Stomach smooth muscle (tissue), 2 donors: ENCODE results near the gene CDC42BPA.
"Not testable (repeated sequence)": the region's sequence is repeated elsewhere in the genome, so short reads cannot be mapped to it uniquely, and the experiment has no call there.

ENCODE experiments used
- H3K27ac ChIP-seq: one replicate; pipeline ENCODE4 v1.7.0; 2013; ENCODE audit warnings: mild to moderate bottlenecking, low read length, inconsistent platforms
- H3K27me3 ChIP-seq, 2 donors: one replicate each; pipeline ENCODE4 v1.7.0; 2013; ENCODE audit warnings: low read length in 2 of 2; ENCODE audit not compliant: insufficient read depth in 2 of 2, control insufficient read depth in 1 of 2
- H3K36me3 ChIP-seq, 2 donors: one replicate each; pipeline ENCODE4 v1.7.0; 2013; ENCODE audit warnings: low read length in 2 of 2; ENCODE audit not compliant: control insufficient read depth in 2 of 2, insufficient read depth in 2 of 2
- H3K4me1 ChIP-seq: one replicate; pipeline ENCODE4 v1.7.0; 2013; ENCODE audit warnings: low read length; ENCODE audit not compliant: control insufficient read depth, insufficient read depth
- H3K4me3 ChIP-seq, 2 donors: one replicate each; pipeline ENCODE4 v1.7.0; 2013; ENCODE audit warnings: low read length in 2 of 2
- H3K9ac ChIP-seq, 2 donors: one replicate each; pipeline ENCODE4 v1.7.0; 2013; ENCODE audit warnings: low read length in 2 of 2, mild to moderate bottlenecking in 1 of 2
- H3K9me3 ChIP-seq, 2 donors: one replicate each; pipeline ENCODE4 v1.7.0; 2013; ENCODE audit warnings: low read length in 2 of 2; ENCODE audit not compliant: control insufficient read depth in 2 of 2
- donor health status: healthy.
- donor health status: Pancreatic carcinoma.

The CDC42BPA gene

DNA sequence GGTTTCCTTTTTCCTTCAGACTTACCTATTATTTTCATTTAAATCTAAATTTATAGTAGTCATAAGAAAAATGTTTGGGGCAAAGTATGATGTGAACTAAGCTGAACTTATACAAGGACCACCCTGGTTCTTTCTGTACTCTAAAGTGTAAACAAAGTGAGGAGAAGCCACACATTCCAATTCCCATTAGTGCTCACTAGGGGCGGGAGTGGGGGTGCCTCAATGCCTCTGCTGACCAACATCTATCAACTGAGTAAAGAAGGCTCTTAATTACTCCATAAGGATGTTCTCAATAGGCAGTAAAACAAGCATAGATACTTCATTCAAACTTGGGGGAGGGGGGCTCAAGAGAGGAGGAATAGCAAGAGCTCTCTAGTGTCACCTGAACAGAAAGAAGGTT is 151.7 kb downstream of the CDC42BPA start:
- no peaks in the 10 kb centered on the region for H3K9me3 ChIP-seq
- no peaks in the 10 kb centered on the region for H3K36me3 ChIP-seq
- no peak overlapping the region for H3K27ac ChIP-seq
- no peak overlapping the region for H3K9ac ChIP-seq
- no peaks in the 10 kb centered on the region for H3K27me3 ChIP-seq
- no peaks in the 10 kb centered on the region for H3K4me1 ChIP-seq
- H3K4me3 ChIP-seq = no peak overlapping the region

DNA sequence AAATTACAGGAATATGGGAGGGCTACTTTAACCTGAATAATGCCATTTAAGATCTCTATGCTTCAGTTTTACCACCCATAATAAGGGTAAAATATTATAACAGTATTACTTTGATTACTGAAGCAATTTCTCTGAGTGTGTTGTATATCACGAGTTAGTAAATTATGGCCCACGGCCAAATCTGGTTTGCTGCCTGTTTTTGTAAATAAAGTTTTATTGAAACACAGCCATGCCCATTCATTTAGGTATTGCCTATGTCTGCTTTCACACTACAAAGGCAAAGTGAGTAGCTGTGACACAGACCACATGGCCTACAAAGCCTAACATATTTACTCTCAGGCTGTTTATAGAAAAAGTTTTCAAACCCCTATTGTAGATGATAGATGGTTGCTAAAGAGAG is 156.8 kb downstream of the CDC42BPA start:
- no peak overlapping the region for H3K27ac ChIP-seq
- H3K27me3 ChIP-seq = no peaks in the 10 kb centered on the region
- H3K4me1 ChIP-seq = no peaks in the 10 kb centered on the region
- H3K9me3 ChIP-seq = no peaks in the 10 kb centered on the region
- H3K36me3 ChIP-seq = peaks cover 0 to 6% of the 10 kb centered on the region in 2 donors
- H3K4me3 ChIP-seq = no peak overlapping the region
- no peak overlapping the region for H3K9ac ChIP-seq

DNA sequence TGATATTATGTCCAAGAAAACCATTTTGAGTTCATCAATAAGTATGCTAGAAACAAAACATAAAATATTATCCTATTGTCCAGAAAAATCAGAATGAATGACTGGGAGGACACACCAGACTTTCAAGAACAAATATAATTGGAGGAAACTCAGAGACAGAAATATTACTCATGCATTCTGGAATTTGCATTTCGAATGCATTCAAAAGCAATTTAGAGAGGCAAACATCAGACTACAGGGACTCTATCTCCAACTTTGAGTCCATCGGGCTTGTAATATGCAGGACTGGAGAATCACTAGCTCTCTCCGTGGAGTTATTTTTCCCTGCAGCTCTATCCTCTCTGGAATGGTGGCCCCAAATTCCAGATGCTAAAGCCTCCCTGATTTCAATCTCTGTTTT is 161.8 kb downstream of the CDC42BPA start:
- Histone ChIP-seq H3K27ac (no peak overlapping the region), H3K9me3 (no peaks in the 10 kb centered on the region)

GRCh38 chr1:227155688-227156087 is 162.6 kb downstream of the CDC42BPA start:
- H3K4me3 ChIP-seq = no peak overlapping the region
- no peak overlapping the region for H3K9ac ChIP-seq
- H3K4me1 ChIP-seq = no peaks in the 10 kb centered on the region
- peaks cover 0 to 6% of the 10 kb centered on the region in 2 donors for H3K36me3 ChIP-seq
- no peaks in the 10 kb centered on the region for H3K9me3 ChIP-seq
- no peak overlapping the region for H3K27ac ChIP-seq
- no peaks in the 10 kb centered on the region for H3K27me3 ChIP-seq

More for the DNA sequence above, 161.8 kb downstream of the CDC42BPA start:
- H3K4me1 ChIP-seq = no peaks in the 10 kb centered on the region
- H3K27me3 ChIP-seq = no peaks in the 10 kb centered on the region
- H3K4me3 ChIP-seq = no peak overlapping the region
- peaks cover 0 to 6% of the 10 kb centered on the region in 2 donors for H3K36me3 ChIP-seq
- H3K9ac ChIP-seq = no peak overlapping the region

DNA sequence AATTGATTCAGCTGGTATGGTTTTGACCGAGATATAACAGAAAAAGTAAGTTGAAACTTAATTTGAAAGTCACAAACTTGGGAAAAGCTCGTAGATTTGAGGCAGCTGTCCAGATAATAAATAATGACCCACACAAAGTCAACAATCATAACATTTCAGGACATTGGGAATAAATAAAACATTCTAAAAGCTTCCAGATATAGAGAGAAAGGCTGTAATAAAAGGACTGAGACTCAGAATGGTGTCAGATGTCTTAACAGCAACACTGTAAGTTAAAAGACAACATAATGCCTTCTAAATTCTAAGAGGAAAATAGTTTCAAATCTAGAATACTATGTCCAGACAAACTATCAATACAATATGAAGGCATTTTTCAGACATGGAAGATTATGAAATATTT is 163.3 kb downstream of the CDC42BPA start:
- Histone ChIP-seq H3K4me3 (no peak overlapping the region), H3K36me3 (peaks cover 0 to 6% of the 10 kb centered on the region in 2 donors), H3K4me1 (no peaks in the 10 kb centered on the region), H3K27ac (no peak overlapping the region), H3K27me3 (no peaks in the 10 kb centered on the region), H3K9me3 (no peaks in the 10 kb centered on the region), H3K9ac (no peak overlapping the region)

- Histone ChIP-seq H3K27me3 (no peaks in the 10 kb centered on the region), H3K36me3 (peaks cover 0 to 2% of the 10 kb centered on the region in 2 donors)
Observed at GRCh38 chr1:227152525-227152924, 165.8 kb downstream of the CDC42BPA start.

GRCh38 chr1:227140376-227140775 is 177.9 kb downstream of the CDC42BPA start:
- H3K27me3 ChIP-seq = no peaks in the 10 kb centered on the region
- H3K9me3 ChIP-seq = no peaks in the 10 kb centered on the region
- no peak overlapping the region for H3K4me3 ChIP-seq
- H3K4me1 ChIP-seq = no peaks in the 10 kb centered on the region
- H3K9ac ChIP-seq = no peak overlapping the region
- peaks cover 10 to 14% of the 10 kb centered on the region in 2 donors for H3K36me3 ChIP-seq
- H3K27ac ChIP-seq = no peak overlapping the region

More at GRCh38 chr1:227152525-227152924, 165.8 kb downstream of the CDC42BPA start:
- no peak overlapping the region for H3K9ac ChIP-seq
- H3K4me1 ChIP-seq = no peaks in the 10 kb centered on the region
- no peaks in the 10 kb centered on the region for H3K9me3 ChIP-seq
- H3K27ac ChIP-seq = no peak overlapping the region
- no peak overlapping the region for H3K4me3 ChIP-seq

GRCh38 chr1:227136210-227136820 is 182.0 kb downstream of the CDC42BPA start:
- peaks cover 3 to 8% of the 10 kb centered on the region in 2 donors for H3K36me3 ChIP-seq
- no peaks in the 10 kb centered on the region for H3K27me3 ChIP-seq
- no peaks in the 10 kb centered on the region for H3K9me3 ChIP-seq
- H3K4me3 ChIP-seq = no peak overlapping the region
- no peak overlapping the region for H3K27ac ChIP-seq
- H3K4me1 ChIP-seq = no peaks in the 10 kb centered on the region
- H3K9ac ChIP-seq = no peak overlapping the region

GRCh38 chr1:227134686-227135314 is 183.5 kb downstream of the CDC42BPA start:
- Histone ChIP-seq H3K27ac (no peak overlapping the region), H3K4me3 (no peak overlapping the region), H3K9ac (no peak overlapping the region), H3K9me3 (no peaks in the 10 kb centered on the region), H3K27me3 (no peaks in the 10 kb centered on the region), H3K36me3 (peaks cover 0 to 3% of the 10 kb centered on the region in 2 donors), H3K4me1 (no peaks in the 10 kb centered on the region)

DNA sequence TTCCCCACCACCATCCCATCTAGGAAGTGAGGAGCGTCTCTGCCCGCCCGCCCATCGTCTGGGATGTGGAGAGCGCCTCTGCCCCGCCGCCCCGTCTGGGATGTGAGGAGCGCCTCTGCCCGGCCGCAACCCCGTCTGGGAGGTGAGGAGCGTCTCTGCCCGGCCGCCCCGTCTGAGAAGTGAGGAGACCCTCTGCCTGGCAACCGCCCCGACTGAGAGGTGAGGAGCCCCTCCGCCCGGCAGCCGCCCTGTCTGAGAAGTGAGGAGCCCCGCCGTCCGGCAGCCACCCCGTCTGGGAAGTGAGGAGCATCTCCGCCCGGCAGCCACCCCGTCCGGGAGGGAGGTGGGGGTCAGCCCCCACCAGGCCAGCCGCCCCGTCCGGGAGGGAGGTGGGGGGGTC is 185.6 kb downstream of the CDC42BPA start:
- H3K9ac ChIP-seq, H3K9me3 ChIP-seq, H3K4me3 ChIP-seq, H3K27me3 ChIP-seq, H3K36me3 ChIP-seq, H3K4me1 ChIP-seq, H3K27ac ChIP-seq: not testable (repeated sequence)

- no peaks in the 10 kb centered on the region for H3K9me3 ChIP-seq
- no peaks in the 10 kb centered on the region for H3K27me3 ChIP-seq
- no peak overlapping the region for H3K9ac ChIP-seq
- no peak overlapping the region for H3K4me3 ChIP-seq
- no peaks in the 10 kb centered on the region for H3K4me1 ChIP-seq
- no peak overlapping the region for H3K27ac ChIP-seq
- H3K36me3 ChIP-seq = peaks cover 2 to 7% of the 10 kb centered on the region in 2 donors
Observed at GRCh38 chr1:227131193-227131592, 187.1 kb downstream of the CDC42BPA start.
